ENCODE measurements around the gene ZSCAN2.

- TF ChIP-seq POLR2A (IDR thresholded peaks at IDR 0.05) (no peak), CTCF (IDR thresholded peaks at IDR 0.05) (no peak), POLR2AphosphoS5 (IDR thresholded peaks at IDR 0.05) (no peak), EP300 (IDR thresholded peaks at IDR 0.05) (no peak)
Measured at GRCh38 chr15:84597296-84597695, 3.5 kb upstream of the ZSCAN2 start.

All from suprapubic skin (tissue), 4 donors.